Common myeloid progenitor, CD34-positive (primary cell): ENCODE measurements around the gene PLTP.

Experiments used
- CTCF ChIA-PET: fragments of 350-600 bp; sonication (Branson Sonifier 250); formaldehyde crosslinking; loops from one replicate; lab custom pipeline; 2021; ENCODE audit warnings: antibody characterized with exemption; lab: Charles Lee
- POLR2A ChIA-PET: fragments of 350-600 bp; sonication (Branson Sonifier 250); formaldehyde crosslinking; loops from one replicate; lab custom pipeline; 2021; ENCODE audit warnings: antibody characterized with exemption; lab: Charles Lee
- DNase-seq, 3 donors: peaks; one replicate each; pipeline versions ENCODE4 v3.0.0 to v3.0.0-alpha.2; 2013
- H3K27ac ChIP-seq, 2 experiments: 1 replicate in 1 of 2; 2 replicates in 1 of 2; pipeline ENCODE4 v1.7.0; 2013; ENCODE audit warnings: inconsistent platforms in 2 of 2, low read length in 2 of 2, mild to moderate bottlenecking in 2 of 2, low read depth in 1 of 2, moderate library complexity in 1 of 2; ENCODE audit not compliant: severe bottlenecking in 2 of 2, insufficient read depth in 1 of 2, poor library complexity in 1 of 2
- H3K27me3 ChIP-seq, 5 experiments: replicated peaks in 2 of 5; 1 replicate in 3 of 5; 2 replicates in 2 of 5; pipeline versions ENCODE4 v1.6.1 to v1.7.0; 2013; ENCODE audit warnings: low read length in 4 of 5, mild to moderate bottlenecking in 2 of 5, moderate library complexity in 2 of 5, inconsistent platforms in 1 of 5; ENCODE audit not compliant: insufficient read depth in 5 of 5, control insufficient read depth in 4 of 5
- H3K36me3 ChIP-seq, 4 experiments: 1 replicate in 2 of 4; 2 replicates in 2 of 4; pipeline versions ENCODE4 v1.6.1 to v1.7.0; 2013; ENCODE audit warnings: low read length in 3 of 4, control low read depth in 1 of 4, mild to moderate bottlenecking in 1 of 4; ENCODE audit not compliant: control insufficient read depth in 4 of 4, insufficient read depth in 4 of 4
- H3K4me1 ChIP-seq, 4 experiments: 1 replicate in 3 of 4; 2 replicates in 1 of 4; pipeline versions ENCODE4 v1.6.1 to v1.7.1; 2013; ENCODE audit warnings: low read length in 3 of 4, mild to moderate bottlenecking in 3 of 4, control low read depth in 1 of 4, inconsistent platforms in 1 of 4, moderate library complexity in 1 of 4; ENCODE audit not compliant: control insufficient read depth in 4 of 4, insufficient read depth in 4 of 4; ENCODE audit errors: control extremely low read depth in 1 of 4
- H3K4me3 ChIP-seq, 7 experiments: 1 replicate in 4 of 7; 2 replicates in 3 of 7; pipeline versions ENCODE4 v1.5.1 to v1.7.0; 2013; ENCODE audit warnings: mild to moderate bottlenecking in 7 of 7, low read length in 6 of 7, moderate library complexity in 6 of 7, inconsistent platforms in 2 of 7, low read depth in 2 of 7, control low read depth in 1 of 7; ENCODE audit not compliant: insufficient read depth in 4 of 7, control insufficient read depth in 1 of 7; ENCODE audit errors: extremely low read depth in 1 of 7
- H3K9me3 ChIP-seq, 5 experiments: 1 replicate in 4 of 5; 2 replicates in 1 of 5; pipeline versions ENCODE4 v1.6.1 to v1.7.1; 2013; ENCODE audit warnings: low read length in 4 of 5, mild to moderate bottlenecking in 2 of 5, inconsistent platforms in 1 of 5, low read depth in 1 of 5, moderate library complexity in 1 of 5; ENCODE audit not compliant: control insufficient read depth in 4 of 5, insufficient read depth in 2 of 5; ENCODE audit errors: control extremely low read depth in 1 of 5
- WGBS: methylation state at CpG from one replicate; pipeline ENCODE4 v1.1.5; 2013; ENCODE audit not compliant: insufficient coverage; 5-methylcytosine and 5-hydroxymethylcytosine counted together

Gene PLTP

GRCh38 chr20:45852326-45852725, 59.6 kb downstream of the PLTP start:
- ChIA-PET POLR2A (no interaction called here), CTCF (interaction anchor here (0.6 to 1.6 kb wide), 4 partner anchors 9 to 91 kb away, joined by 3 to 4 read pairs (median 3); no protein-coding TSS in a partner anchor)
- WGBS = 100% methylated on average over 2 of the region's 6 CpGs

GRCh38 chr20:45851501-45851900, 60.5 kb downstream of the PLTP start:
- peaks cover 5 to 55% (median 31%) of the 10 kb centered on the region in 4 experiments for H3K36me3 ChIP-seq
- H3K27ac ChIP-seq = no peak overlapping the region
- H3K9me3 ChIP-seq = no peaks in the 10 kb centered on the region
- ChIA-PET POLR2A (interaction anchor here (0.7 kb wide), 1 partner anchor 21 kb away, joined by 3 read pairs; no protein-coding TSS in a partner anchor), CTCF (interaction anchor here (1.0 to 1.7 kb wide), 2 partner anchors 38 to 92 kb away, joined by 3 to 4 read pairs; no protein-coding TSS in a partner anchor)
- no peaks in the 10 kb centered on the region for H3K27me3 ChIP-seq
- no peak for DNase-seq
- peaks cover 0 to 9% (median 9%) of the 10 kb centered on the region in 4 experiments for H3K4me1 ChIP-seq
- H3K4me3 ChIP-seq = no peak overlapping the region

More at GRCh38 chr20:45852326-45852725, 59.6 kb downstream of the PLTP start:
- peaks cover 3 to 48% (median 28%) of the 10 kb centered on the region in 4 experiments for H3K36me3 ChIP-seq
- no peaks in the 10 kb centered on the region for H3K27me3 ChIP-seq
- H3K4me1 ChIP-seq = peaks cover 0 to 13% (median 13%) of the 10 kb centered on the region in 4 experiments
- H3K27ac ChIP-seq = no peak overlapping the region
- H3K9me3 ChIP-seq = no peaks in the 10 kb centered on the region
- no peak for DNase-seq
- no peak overlapping the region for H3K4me3 ChIP-seq

- no peak overlapping the region for H3K4me3 ChIP-seq
- no peaks in the 10 kb centered on the region for H3K27me3 ChIP-seq
- no peak overlapping the region for H3K27ac ChIP-seq
- peak in 1 of 3 donors; percentile 17 for DNase-seq
- H3K36me3 ChIP-seq = peaks cover 5 to 61% (median 34%) of the 10 kb centered on the region in 4 experiments
- CTCF ChIA-PET = interaction anchor here (1.7 to 1.9 kb wide), 2 partner anchors 11 to 39 kb away, joined by 4 to 8 read pairs; no protein-coding TSS in a partner anchor
- no peaks in the 10 kb centered on the region for H3K9me3 ChIP-seq
- WGBS = no CpG with 5 or more reads among the region's 1 CpG
- H3K4me1 ChIP-seq = peaks cover 0 to 4% (median 3%) of the 10 kb centered on the region in 4 experiments
- POLR2A ChIA-PET = no interaction called here
These were observed 61.0 kb downstream of the PLTP start for GRCh38 chr20:45850926-45851325.

- Histone ChIP-seq H3K27me3 (no peaks in the 10 kb centered on the region), H3K27ac (no peak overlapping the region), H3K9me3 (no peaks in the 10 kb centered on the region), H3K4me1 (peaks cover 0 to 2% (median 0%) of the 10 kb centered on the region in 4 experiments), H3K4me3 (no peak overlapping the region), H3K36me3 (peaks cover 5 to 67% (median 39%) of the 10 kb centered on the region in 4 experiments)
- no peak for DNase-seq
- POLR2A ChIA-PET = no interaction called here
- CTCF ChIA-PET = interaction anchor here (1.7 to 1.9 kb wide), 2 partner anchors 10 to 40 kb away, joined by 4 to 8 read pairs; no protein-coding TSS in a partner anchor
- WGBS = 100% methylated on average over 1 of the region's 2 CpGs
These were observed 61.7 kb downstream of the PLTP start for GRCh38 chr20:45850238-45850637.

GRCh38 chr20:45848969-45849582, 62.9 kb downstream of the PLTP start:
- WGBS = 100% methylated on average over 2 of the region's 8 CpGs
- H3K27me3 ChIP-seq = no peaks in the 10 kb centered on the region
- DNase-seq = no peak
- no peaks in the 10 kb centered on the region for H3K4me1 ChIP-seq
- H3K27ac ChIP-seq = no peak overlapping the region
- ChIA-PET CTCF (interaction anchor here (1.0 to 1.9 kb wide), 2 partner anchors 9 to 19 kb away, joined by 4 to 8 read pairs; no protein-coding TSS in a partner anchor), POLR2A (interaction anchor here (0.6 kb wide), 1 partner anchor 47 kb away, joined by 3 read pairs; no protein-coding TSS in a partner anchor)
- H3K36me3 ChIP-seq = peaks cover 6 to 73% (median 41%) of the 10 kb centered on the region in 4 experiments
- no peak overlapping the region for H3K4me3 ChIP-seq
- no peaks in the 10 kb centered on the region for H3K9me3 ChIP-seq
